RWPE1 (cell line): Measurements from ENCODE around the gene HS6ST1.

Source experiments
- CTCF ChIA-PET: fragments of 350-600 bp; sonication (Branson Sonifier 250); formaldehyde crosslinking; extraction: SDS; loops from one replicate; lab custom pipeline; 2021; lab: Yijun Ruan, JAX
- POLR2A ChIA-PET: fragments of 400-600 bp; formaldehyde crosslinking; extraction: SDS; loops from one replicate; lab custom pipeline; 2020; ENCODE audit warnings: antibody characterized with exemption; ENCODE audit not compliant: low non-redundant PET; lab: Yijun Ruan, JAX
- DNase-seq: peaks from one replicate; pipeline ENCODE4 v3.0.0; 2012; ENCODE audit warnings: low spot score
- H3K27ac ChIP-seq: fragments of 450-650 bp; 2 replicates; pipeline ENCODE4 v1.5.1; 2017
- CTCF ChIP-seq: fragments of 450-650 bp; conservative IDR thresholded peaks from 2 replicates; pipeline ENCODE4 v1.5.1; 2017; ENCODE audit warnings: low read depth, mild to moderate bottlenecking

The HS6ST1 gene

GRCh38 chr2:128215897-128216642 is 102.6 kb downstream of the HS6ST1 start:
- ChIA-PET CTCF (interaction anchor here (0.6 kb wide), 2 partner anchors 17 to 990 kb away, joined by 3 read pairs; no protein-coding TSS in a partner anchor), POLR2A (no interaction called here)
- no peak for TF ChIP-seq CTCF
- DNase-seq, result no peak
- H3K27ac ChIP-seq, result no peak overlapping the region
